Measurements from ENCODE around the gene IGFBP5. TPM values are rescaled to one million over a fixed set of nuclear protein-coding genes. Genes with fewer than 3 reads are reported as not detected.

IGFBP5 gene
- total RNA-seq, 1 donor from 2014 or later = not detected

DNA sequence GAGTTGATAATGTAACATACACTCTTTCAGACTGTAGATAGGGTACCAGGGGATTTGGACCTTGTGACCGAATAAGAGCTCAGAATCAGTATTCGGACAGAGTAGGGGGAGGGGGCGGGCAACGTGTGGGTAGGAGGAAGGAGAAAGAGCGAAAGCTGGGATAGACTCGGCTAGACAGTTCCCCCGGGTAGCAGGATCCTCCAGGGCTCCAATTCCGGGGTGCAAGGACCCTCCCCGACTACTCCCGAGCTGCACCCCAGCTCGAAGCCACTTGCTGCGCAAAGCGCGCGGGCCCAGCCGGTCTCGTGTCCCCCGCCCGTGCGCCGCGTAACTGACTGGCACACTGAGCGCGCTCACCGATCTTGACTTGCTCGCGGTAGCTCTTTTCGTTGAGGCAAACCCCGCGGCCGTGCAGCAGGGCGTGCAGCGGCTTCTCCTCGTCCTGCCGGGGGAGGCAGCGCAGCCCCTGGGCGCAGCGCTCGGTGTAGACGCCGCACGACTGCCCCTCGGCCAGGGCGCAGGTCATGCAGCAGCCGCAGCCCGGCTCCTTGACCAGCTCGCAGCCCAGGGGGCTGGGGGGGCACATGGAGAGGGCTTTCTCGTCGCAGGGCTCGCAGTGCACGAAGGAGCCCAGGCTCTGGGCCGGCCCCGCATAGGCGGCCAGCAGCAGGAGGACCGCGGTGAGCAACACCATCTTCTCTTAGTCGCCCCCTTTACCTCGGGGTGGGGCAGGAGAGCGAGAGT, 1.1 kb downstream of the IGFBP5 start:
- Mint-ChIP-seq H3K4me3 (peak overlapping the region; percentile 24), H3K9me3 (no peaks in the 10 kb centered on the region), H3K4me1 (peaks cover 25% of the 10 kb centered on the region), H3K27ac (no peak overlapping the region), H3K36me3 (ENCODE audit: low read depth) (no peaks in the 10 kb centered on the region), H3K27me3 (peaks cover 55% of the 10 kb centered on the region)
- ChIA-PET POLR2A (no interaction called here), CTCF (interaction anchor here (1.9 kb wide), 1 partner anchor 12 kb away, joined by 4 read pairs; no protein-coding TSS in a partner anchor)
- ATAC-seq (ENCODE audit: low read depth) = no peak
- no peak for DNase-seq
- TF ChIP-seq, protein P1, sequence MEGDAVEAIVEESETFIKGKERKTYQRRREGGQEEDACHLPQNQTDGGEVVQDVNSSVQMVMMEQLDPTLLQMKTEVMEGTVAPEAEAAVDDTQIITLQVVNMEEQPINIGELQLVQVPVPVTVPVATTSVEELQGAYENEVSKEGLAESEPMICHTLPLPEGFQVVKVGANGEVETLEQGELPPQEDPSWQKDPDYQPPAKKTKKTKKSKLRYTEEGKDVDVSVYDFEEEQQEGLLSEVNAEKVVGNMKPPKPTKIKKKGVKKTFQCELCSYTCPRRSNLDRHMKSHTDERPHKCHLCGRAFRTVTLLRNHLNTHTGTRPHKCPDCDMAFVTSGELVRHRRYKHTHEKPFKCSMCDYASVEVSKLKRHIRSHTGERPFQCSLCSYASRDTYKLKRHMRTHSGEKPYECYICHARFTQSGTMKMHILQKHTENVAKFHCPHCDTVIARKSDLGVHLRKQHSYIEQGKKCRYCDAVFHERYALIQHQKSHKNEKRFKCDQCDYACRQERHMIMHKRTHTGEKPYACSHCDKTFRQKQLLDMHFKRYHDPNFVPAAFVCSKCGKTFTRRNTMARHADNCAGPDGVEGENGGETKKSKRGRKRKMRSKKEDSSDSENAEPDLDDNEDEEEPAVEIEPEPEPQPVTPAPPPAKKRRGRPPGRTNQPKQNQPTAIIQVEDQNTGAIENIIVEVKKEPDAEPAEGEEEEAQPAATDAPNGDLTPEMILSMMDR (IDR thresholded peaks at IDR 0.05) = no peak
- intact Hi-C loops (cut with micrococcal nuclease) = no loop called here

GRCh38 chr2:216693414-216694080, 1.8 kb downstream of the IGFBP5 start:
- Mint-ChIP-seq H3K4me3 (peak overlapping the region; percentile 58), H3K27ac (no peak overlapping the region), H3K9me3 (no peaks in the 10 kb centered on the region), H3K36me3 (ENCODE audit: low read depth) (no peaks in the 10 kb centered on the region), H3K27me3 (peaks cover 61% of the 10 kb centered on the region), H3K4me1 (peaks cover 25% of the 10 kb centered on the region)
- TF ChIP-seq, protein P1 (IDR thresholded peaks at IDR 0.05) = no peak
- ATAC-seq (ENCODE audit: low read depth) (no peak), DNase-seq (no peak)
- POLR2A ChIA-PET = interaction anchor here (0.6 kb wide), 1 partner anchor 66 kb away, joined by 3 read pairs; no protein-coding TSS in a partner anchor
- CTCF ChIA-PET = interaction anchor here (1.9 kb wide), 1 partner anchor 11 kb away, joined by 4 read pairs; no protein-coding TSS in a partner anchor
- intact Hi-C loops (cut with micrococcal nuclease) = no loop called here

- Mint-ChIP-seq H3K27me3 (peaks cover 66% of the 10 kb centered on the region), H3K9me3 (no peaks in the 10 kb centered on the region), H3K27ac (no peak overlapping the region), H3K4me3 (peak overlapping the region; percentile 72), H3K36me3 (ENCODE audit: low read depth) (no peaks in the 10 kb centered on the region), H3K4me1 (peaks cover 25% of the 10 kb centered on the region)
- POLR2A ChIA-PET = interaction anchor here (0.6 kb wide), 1 partner anchor 66 kb away, joined by 3 read pairs; no protein-coding TSS in a partner anchor
- TF ChIP-seq, protein P1 (IDR thresholded peaks at IDR 0.05) = no peak
- DNase-seq (no peak), ATAC-seq (ENCODE audit: low read depth) (peak; percentile 65)
- intact Hi-C loops (cut with micrococcal nuclease) = no loop called here
- CTCF ChIA-PET = interaction anchor here (1.9 kb wide), 1 partner anchor 10 kb away, joined by 4 read pairs; no protein-coding TSS in a partner anchor
These were observed 2.5 kb downstream of the IGFBP5 start for GRCh38 chr2:216692636-216693413.

- Mint-ChIP-seq H3K36me3 (ENCODE audit: low read depth) (no peaks in the 10 kb centered on the region), H3K9me3 (no peaks in the 10 kb centered on the region), H3K27ac (no peak overlapping the region), H3K27me3 (peaks cover 65% of the 10 kb centered on the region), H3K4me3 (no peak overlapping the region), H3K4me1 (peaks cover 25% of the 10 kb centered on the region)
- TF ChIP-seq, protein P1 (IDR thresholded peaks at IDR 0.05) = no peak
- POLR2A ChIA-PET = no interaction called here
- no peak for ATAC-seq (ENCODE audit: low read depth)
- intact Hi-C loops (cut with micrococcal nuclease) = no loop called here
- no peak for DNase-seq
- CTCF ChIA-PET = no interaction called here
These were observed 4.3 kb downstream of the IGFBP5 start for GRCh38 chr2:216690853-216691741.
